ENCODE measurements around the gene ALAS1. TPM values are rescaled to one million over a fixed set of nuclear protein-coding genes. Genes with fewer than 3 reads are reported as not detected.

ALAS1 gene
- polyA plus RNA-seq, 2 donors: 17.2 to 36.4 TPM

- 45 to 62% methylated on average over 10 of the region's 10 CpGs for WGBS, 2 donors
- H3K36me3 ChIP-seq (ENCODE audit: control insufficient read depth in 2 of 2, insufficient read depth in 2 of 2, low read length in 1 of 2): peaks cover 12 to 23% of the 10 kb centered on the region in 2 donors
- H3K27ac ChIP-seq (ENCODE audit: low read depth in 2 of 2, low read length in 1 of 2): peak overlapping the region; percentile 7 to 55
Measured at GRCh38 chr3:52204337-52205073, 6.5 kb downstream of the ALAS1 start.

GRCh38 chr3:52205727-52206372 lies 7.9 kb downstream of the ALAS1 start:
- Histone ChIP-seq H3K27ac (ENCODE audit: low read depth in 2 of 2, low read length in 1 of 2) (no peak overlapping the region), H3K4me3 (ENCODE audit: low read depth in 1 of 2, low read length in 2 of 2) (no peak overlapping the region), H3K36me3 (ENCODE audit: control insufficient read depth in 2 of 2, insufficient read depth in 2 of 2, low read length in 1 of 2) (peaks cover 12 to 27% of the 10 kb centered on the region in 2 donors), H3K27me3 (ENCODE audit: control insufficient read depth in 1 of 2, insufficient read depth in 2 of 2, low read length in 2 of 2) (no peaks in the 10 kb centered on the region), H3K9me3 (ENCODE audit: control insufficient read depth in 2 of 2, insufficient read depth in 1 of 2, low read depth in 1 of 2, low read length in 1 of 2) (no peaks in the 10 kb centered on the region), H3K4me1 (ENCODE audit: control insufficient read depth in 2 of 2, insufficient read depth in 2 of 2, low read length in 1 of 2) (peaks cover 0 to 5% of the 10 kb centered on the region in 2 donors)
- 55 to 65% methylated on average over 6 of the region's 6 CpGs for WGBS, 2 donors

More at GRCh38 chr3:52204337-52205073, 6.5 kb downstream of the ALAS1 start:
- Histone ChIP-seq H3K27me3 (ENCODE audit: control insufficient read depth in 1 of 2, insufficient read depth in 2 of 2, low read length in 2 of 2) (no peaks in the 10 kb centered on the region), H3K4me3 (ENCODE audit: low read depth in 1 of 2, low read length in 2 of 2) (no peak overlapping the region), H3K4me1 (ENCODE audit: control insufficient read depth in 2 of 2, insufficient read depth in 2 of 2, low read length in 1 of 2) (peaks cover 0 to 7% of the 10 kb centered on the region in 2 donors), H3K9me3 (ENCODE audit: control insufficient read depth in 2 of 2, insufficient read depth in 1 of 2, low read depth in 1 of 2, low read length in 1 of 2) (no peaks in the 10 kb centered on the region)

GRCh38 chr3:52208556-52208955 lies 10.6 kb downstream of the ALAS1 start:
- Histone ChIP-seq H3K36me3 (ENCODE audit: control insufficient read depth in 2 of 2, insufficient read depth in 2 of 2, low read length in 1 of 2) (peaks cover 10 to 40% of the 10 kb centered on the region in 2 donors), H3K27me3 (ENCODE audit: control insufficient read depth in 1 of 2, insufficient read depth in 2 of 2, low read length in 2 of 2) (no peaks in the 10 kb centered on the region), H3K4me3 (ENCODE audit: low read depth in 1 of 2, low read length in 2 of 2) (no peak overlapping the region), H3K4me1 (ENCODE audit: control insufficient read depth in 2 of 2, insufficient read depth in 2 of 2, low read length in 1 of 2) (peaks cover 0 to 4% of the 10 kb centered on the region in 2 donors), H3K27ac (ENCODE audit: low read depth in 2 of 2, low read length in 1 of 2) (no peak overlapping the region), H3K9me3 (ENCODE audit: control insufficient read depth in 2 of 2, insufficient read depth in 1 of 2, low read depth in 1 of 2, low read length in 1 of 2) (no peaks in the 10 kb centered on the region)
- 91 to 92% methylated on average over 4 of the region's 4 CpGs for WGBS, 2 donors

- Histone ChIP-seq H3K36me3 (ENCODE audit: control insufficient read depth in 2 of 2, insufficient read depth in 2 of 2, low read length in 1 of 2) (peaks cover 8 to 47% of the 10 kb centered on the region in 2 donors), H3K27ac (ENCODE audit: low read depth in 2 of 2, low read length in 1 of 2) (no peak overlapping the region)
Measured at GRCh38 chr3:52210037-52210436, 12.1 kb downstream of the ALAS1 start.

GRCh38 chr3:52210550-52211046 lies 12.6 kb downstream of the ALAS1 start:
- Histone ChIP-seq H3K4me3 (ENCODE audit: low read depth in 1 of 2, low read length in 2 of 2) (no peak overlapping the region), H3K36me3 (ENCODE audit: control insufficient read depth in 2 of 2, insufficient read depth in 2 of 2, low read length in 1 of 2) (peaks cover 8 to 52% of the 10 kb centered on the region in 2 donors), H3K27me3 (ENCODE audit: control insufficient read depth in 1 of 2, insufficient read depth in 2 of 2, low read length in 2 of 2) (no peaks in the 10 kb centered on the region), H3K4me1 (ENCODE audit: control insufficient read depth in 2 of 2, insufficient read depth in 2 of 2, low read length in 1 of 2) (no peaks in the 10 kb centered on the region), H3K27ac (ENCODE audit: low read depth in 2 of 2, low read length in 1 of 2) (no peak overlapping the region), H3K9me3 (ENCODE audit: control insufficient read depth in 2 of 2, insufficient read depth in 1 of 2, low read depth in 1 of 2, low read length in 1 of 2) (no peaks in the 10 kb centered on the region)
- WGBS, 2 donors: 72 to 78% methylated on average over 6 of the region's 6 CpGs

More at GRCh38 chr3:52210037-52210436, 12.1 kb downstream of the ALAS1 start:
- Histone ChIP-seq H3K4me3 (ENCODE audit: low read depth in 1 of 2, low read length in 2 of 2) (no peak overlapping the region), H3K27me3 (ENCODE audit: control insufficient read depth in 1 of 2, insufficient read depth in 2 of 2, low read length in 2 of 2) (no peaks in the 10 kb centered on the region), H3K9me3 (ENCODE audit: control insufficient read depth in 2 of 2, insufficient read depth in 1 of 2, low read depth in 1 of 2, low read length in 1 of 2) (no peaks in the 10 kb centered on the region), H3K4me1 (ENCODE audit: control insufficient read depth in 2 of 2, insufficient read depth in 2 of 2, low read length in 1 of 2) (no peaks in the 10 kb centered on the region)

- no peak overlapping the region for H3K27ac ChIP-seq (ENCODE audit: low read depth in 2 of 2, low read length in 1 of 2)
- H3K27me3 ChIP-seq (ENCODE audit: control insufficient read depth in 1 of 2, insufficient read depth in 2 of 2, low read length in 2 of 2): no peaks in the 10 kb centered on the region
- no peaks in the 10 kb centered on the region for H3K9me3 ChIP-seq (ENCODE audit: control insufficient read depth in 2 of 2, insufficient read depth in 1 of 2, low read depth in 1 of 2, low read length in 1 of 2)
- H3K4me1 ChIP-seq (ENCODE audit: control insufficient read depth in 2 of 2, insufficient read depth in 2 of 2, low read length in 1 of 2): peaks cover 0 to under 1% of the 10 kb centered on the region in 2 donors
- no peak overlapping the region for H3K4me3 ChIP-seq (ENCODE audit: low read depth in 1 of 2, low read length in 2 of 2)
- WGBS, 2 donors: 96% methylated on average over 18 of the region's 18 CpGs
- H3K36me3 ChIP-seq (ENCODE audit: control insufficient read depth in 2 of 2, insufficient read depth in 2 of 2, low read length in 1 of 2): peaks cover 8 to 48% of the 10 kb centered on the region in 2 donors
Measured at GRCh38 chr3:52211268-52211891, 13.4 kb downstream of the ALAS1 start.

- H3K4me3 ChIP-seq (ENCODE audit: low read depth in 1 of 2, low read length in 2 of 2): no peak overlapping the region
- no peaks in the 10 kb centered on the region for H3K9me3 ChIP-seq (ENCODE audit: control insufficient read depth in 2 of 2, insufficient read depth in 1 of 2, low read depth in 1 of 2, low read length in 1 of 2)
- peaks cover 8 to 41% of the 10 kb centered on the region in 2 donors for H3K36me3 ChIP-seq (ENCODE audit: control insufficient read depth in 2 of 2, insufficient read depth in 2 of 2, low read length in 1 of 2)
- H3K4me1 ChIP-seq (ENCODE audit: control insufficient read depth in 2 of 2, insufficient read depth in 2 of 2, low read length in 1 of 2): peaks cover 1 to 6% of the 10 kb centered on the region in 2 donors
- no peaks in the 10 kb centered on the region for H3K27me3 ChIP-seq (ENCODE audit: control insufficient read depth in 1 of 2, insufficient read depth in 2 of 2, low read length in 2 of 2)
- WGBS, 2 donors: 77 to 78% methylated on average over 8 of the region's 8 CpGs
- no peak overlapping the region for H3K27ac ChIP-seq (ENCODE audit: low read depth in 2 of 2, low read length in 1 of 2)
Measured at GRCh38 chr3:52213005-52213404, 15.0 kb downstream of the ALAS1 start.

- H3K9me3 ChIP-seq (ENCODE audit: control insufficient read depth in 2 of 2, insufficient read depth in 1 of 2, low read depth in 1 of 2, low read length in 1 of 2): no peaks in the 10 kb centered on the region
- peaks cover 7 to 35% of the 10 kb centered on the region in 2 donors for H3K36me3 ChIP-seq (ENCODE audit: control insufficient read depth in 2 of 2, insufficient read depth in 2 of 2, low read length in 1 of 2)
- H3K4me3 ChIP-seq (ENCODE audit: low read depth in 1 of 2, low read length in 2 of 2): no peak overlapping the region
- no peaks in the 10 kb centered on the region for H3K27me3 ChIP-seq (ENCODE audit: control insufficient read depth in 1 of 2, insufficient read depth in 2 of 2, low read length in 2 of 2)
- peaks cover 7 to 13% of the 10 kb centered on the region in 2 donors for H3K4me1 ChIP-seq (ENCODE audit: control insufficient read depth in 2 of 2, insufficient read depth in 2 of 2, low read length in 1 of 2)
- H3K27ac ChIP-seq (ENCODE audit: low read depth in 2 of 2, low read length in 1 of 2): no peak overlapping the region
Measured at GRCh38 chr3:52213901-52214300, 15.9 kb downstream of the ALAS1 start.

GRCh38 chr3:52215351-52215750 lies 17.4 kb downstream of the ALAS1 start:
- peaks cover 7 to 17% of the 10 kb centered on the region in 2 donors for H3K4me1 ChIP-seq (ENCODE audit: control insufficient read depth in 2 of 2, insufficient read depth in 2 of 2, low read length in 1 of 2)

More at GRCh38 chr3:52215351-52215750, 17.4 kb downstream of the ALAS1 start:
- Histone ChIP-seq H3K4me3 (ENCODE audit: low read depth in 1 of 2, low read length in 2 of 2) (no peak overlapping the region), H3K27me3 (ENCODE audit: control insufficient read depth in 1 of 2, insufficient read depth in 2 of 2, low read length in 2 of 2) (no peaks in the 10 kb centered on the region), H3K9me3 (ENCODE audit: control insufficient read depth in 2 of 2, insufficient read depth in 1 of 2, low read depth in 1 of 2, low read length in 1 of 2) (no peaks in the 10 kb centered on the region), H3K27ac (ENCODE audit: low read depth in 2 of 2, low read length in 1 of 2) (no peak overlapping the region), H3K36me3 (ENCODE audit: control insufficient read depth in 2 of 2, insufficient read depth in 2 of 2, low read length in 1 of 2) (peaks cover 6 to 31% of the 10 kb centered on the region in 2 donors)
- 93 to 94% methylated on average over 7 of the region's 7 CpGs for WGBS, 2 donors

All from esophagus (tissue), 2 donors.